OCI-LY3 (cell line): ENCODE results near the gene UBE2K.

ENCODE experiments used
- EZH2phosphoT487 ChIP-seq: fragments of 200-600 bp; shearing (Covaris generic); IDR thresholded peaks from 2 replicates; pipeline ENCODE4 v1.6.1; 2018; ENCODE audit warnings: antibody characterized with exemption, mixed run types, low read depth
- TF ChIP-seq, protein P1 (sequence below): fragments of 200-600, 300-600 bp; sonication (generic); IDR thresholded peaks from 2 replicates; pipeline ENCODE4 v1.5.1; 2014; ENCODE audit warnings: antibody characterized with exemption, low read length, low read depth

DNA sequence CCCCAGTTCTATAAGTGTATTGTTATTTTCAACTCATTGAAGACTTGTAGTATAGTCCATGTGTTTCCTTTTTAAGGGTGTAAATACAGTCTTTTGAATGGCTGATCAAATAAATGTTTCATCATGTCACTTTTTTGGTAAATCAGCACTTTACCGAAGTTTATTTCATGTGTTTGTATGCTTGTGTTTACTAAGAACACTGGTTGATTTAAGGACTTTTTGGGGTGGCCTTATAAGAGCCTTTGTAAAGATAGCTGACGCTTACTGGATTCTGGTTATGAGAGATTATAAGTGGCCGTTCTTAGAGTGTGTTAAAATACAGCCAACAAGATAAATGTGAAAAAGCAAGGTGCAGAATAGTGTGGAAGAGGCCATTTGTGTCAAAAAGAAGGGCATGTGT lies 2.6 kb downstream of the UBE2K start:
- TF ChIP-seq EZH2phosphoT487, result no peak
- TF ChIP-seq, protein P1, sequence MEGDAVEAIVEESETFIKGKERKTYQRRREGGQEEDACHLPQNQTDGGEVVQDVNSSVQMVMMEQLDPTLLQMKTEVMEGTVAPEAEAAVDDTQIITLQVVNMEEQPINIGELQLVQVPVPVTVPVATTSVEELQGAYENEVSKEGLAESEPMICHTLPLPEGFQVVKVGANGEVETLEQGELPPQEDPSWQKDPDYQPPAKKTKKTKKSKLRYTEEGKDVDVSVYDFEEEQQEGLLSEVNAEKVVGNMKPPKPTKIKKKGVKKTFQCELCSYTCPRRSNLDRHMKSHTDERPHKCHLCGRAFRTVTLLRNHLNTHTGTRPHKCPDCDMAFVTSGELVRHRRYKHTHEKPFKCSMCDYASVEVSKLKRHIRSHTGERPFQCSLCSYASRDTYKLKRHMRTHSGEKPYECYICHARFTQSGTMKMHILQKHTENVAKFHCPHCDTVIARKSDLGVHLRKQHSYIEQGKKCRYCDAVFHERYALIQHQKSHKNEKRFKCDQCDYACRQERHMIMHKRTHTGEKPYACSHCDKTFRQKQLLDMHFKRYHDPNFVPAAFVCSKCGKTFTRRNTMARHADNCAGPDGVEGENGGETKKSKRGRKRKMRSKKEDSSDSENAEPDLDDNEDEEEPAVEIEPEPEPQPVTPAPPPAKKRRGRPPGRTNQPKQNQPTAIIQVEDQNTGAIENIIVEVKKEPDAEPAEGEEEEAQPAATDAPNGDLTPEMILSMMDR, result no peak
